HepG2 (cell line): ENCODE results near the gene PTK7. TPM values are rescaled to one million over a fixed set of nuclear protein-coding genes. Genes with fewer than 3 reads are reported as not detected.
A peak's percentile ranks its signal among the peaks of the same experiment; 100 is the strongest.

ENCODE experiments used
- ATAC-seq: fragments of 200-7000 bp; cut with Tn5 transposase; 3 replicates; pipeline ENCODE4 v1.9.1; 2020; ENCODE audit warnings: mild to moderate bottlenecking, moderate library complexity
- BruUV-seq: library from RNA; stranded (reverse); fragments of 400-500 nt; replicated peaks from 2 replicates; lab custom pipeline; 2021; lab: Mats Ljungman, UMichigan
- CTCF ChIA-PET: fragments of 300-600 bp; formaldehyde crosslinking; extraction: SDS; loops from one replicate; lab custom pipeline; 2021; ENCODE audit warnings: low total read pairs, inconsistent platforms, low intra/inter-chr PET ratio; lab: Yijun Ruan, JAX
- POLR2A ChIA-PET: fragments of 350-600 bp; sonication (Branson Sonifier 250); formaldehyde crosslinking; loops from one replicate; lab custom pipeline; 2020; ENCODE audit warnings: antibody characterized with exemption, inconsistent platforms; lab: Yijun Ruan, JAX
- DNase-seq: peaks from one replicate; pipeline ENCODE4 v3.0.0-alpha.2; 2015; ENCODE audit warnings: low spot score
- FAIRE-seq: peaks from 3 replicates; lab custom pipeline; 2011; peaks lifted over from hg19 to GRCh38; lab: Jason Lieb, UNC
- H2AFZ ChIP-seq: one replicate; pipeline ENCODE4 v1.6.1; 2011; ENCODE audit warnings: low read length, inconsistent platforms
- H3K27ac ChIP-seq: fragments of 300-600 bp; 3 replicates; pipeline ENCODE4 v1.8.0; 2011; ENCODE audit warnings: mixed run types, mild to moderate bottlenecking, mixed read lengths, low read length, inconsistent platforms; ENCODE audit not compliant: insufficient read depth; ENCODE audit errors: extremely low read length
- H3K27me3 ChIP-seq, 2 experiments: fragments of 200-600 bp in 1 of 2; 2 replicates in 1 of 2; 3 replicates in 1 of 2; pipeline versions ENCODE4 v1.6.0 to v1.8.0; 2011; ENCODE audit warnings: low read length in 2 of 2, mild to moderate bottlenecking in 2 of 2, moderate library complexity in 2 of 2, inconsistent platforms in 1 of 2; ENCODE audit not compliant: insufficient read depth in 2 of 2, control insufficient read depth in 1 of 2
- H3K36me3 ChIP-seq, 2 experiments: fragments of 200-600 bp in 1 of 2; replicated peaks in 1 of 2; 2 replicates in 1 of 2; 3 replicates in 1 of 2; pipeline versions ENCODE4 v1.5.1 to v1.8.0; 2011; ENCODE audit warnings: low read length in 2 of 2, inconsistent platforms in 1 of 2; ENCODE audit not compliant: insufficient read depth in 2 of 2, control insufficient read depth in 1 of 2
- H3K4me1 ChIP-seq: 2 replicates; pipeline ENCODE4 v1.5.1; 2012; ENCODE audit warnings: low read length, inconsistent platforms; ENCODE audit not compliant: insufficient read depth
- H3K4me2 ChIP-seq: 2 replicates; pipeline ENCODE4 v1.6.0; 2011; ENCODE audit warnings: low read depth, low read length, inconsistent platforms
- H3K4me3 ChIP-seq, 3 experiments: fragments of 200-600 bp in 1 of 3; sonication (generic), shearing (Covaris generic) in 1 of 3; replicated peaks in 1 of 3; 2 replicates each; pipeline ENCODE4 v1.5.1; 2011 to 2016; ENCODE audit warnings: low read length in 3 of 3, inconsistent platforms in 2 of 3, low read depth in 2 of 3, mild to moderate bottlenecking in 2 of 3, control low read depth in 1 of 3, mixed read lengths in 1 of 3; ENCODE audit not compliant: insufficient read depth in 1 of 3
- H3K79me2 ChIP-seq: one replicate; pipeline ENCODE4 v1.6.1; 2011; ENCODE audit warnings: low read length, inconsistent platforms; ENCODE audit not compliant: insufficient read depth
- H3K9ac ChIP-seq: 2 replicates; pipeline ENCODE4 v1.6.0; 2011; ENCODE audit warnings: mild to moderate bottlenecking, low read depth, low read length, inconsistent platforms; ENCODE audit not compliant: insufficient read depth
- H3K9me3 ChIP-seq: 2 replicates; pipeline ENCODE4 v1.5.1; 2012; ENCODE audit warnings: mild to moderate bottlenecking, low read length
- H4K20me1 ChIP-seq: 2 replicates; pipeline ENCODE4 v1.6.0; 2011; ENCODE audit warnings: inconsistent platforms, mild to moderate bottlenecking, low read length, moderate library complexity; ENCODE audit not compliant: insufficient read depth
- EP300 ChIP-seq, 3 experiments: sonication (generic) in 1 of 3; formaldehyde crosslinking in 1 of 3; IDR thresholded peaks; 2 replicates each; pipeline versions ENCODE4 v1.5.1 to v1.6.1; 2011 to 2020; ENCODE audit warnings: low read depth in 2 of 3, low read length in 2 of 3, borderline replicate concordance in 1 of 3, improper control_type of control experiment in 1 of 3, mild to moderate bottlenecking in 1 of 3, missing genetic modification reagents in 1 of 3, moderate library complexity in 1 of 3
- HCFC1 ChIP-seq: fragments of 150-350 bp; IDR thresholded peaks from 2 replicates; pipeline ENCODE4 v1.6.1; 2014; ENCODE audit warnings: low read depth, low read length
- HNF1A ChIP-seq, 2 experiments: sonication (generic) in 1 of 2; formaldehyde crosslinking in 1 of 2; IDR thresholded peaks; 2 replicates each; pipeline versions ENCODE4 v1.4.0 to v1.6.1; 2016 to 2020; ENCODE audit warnings: borderline replicate concordance in 1 of 2, low read depth in 1 of 2, mild to moderate bottlenecking in 1 of 2, missing genetic modification reagents in 1 of 2
- PITX1 ChIP-seq: sonication (generic); formaldehyde crosslinking; IDR thresholded peaks from 2 replicates; pipeline ENCODE4 v1.5.1; 2020; ENCODE audit warnings: mild to moderate bottlenecking, missing genetic modification reagents
- RFX3 ChIP-seq: IDR thresholded peaks from 2 replicates; pipeline ENCODE4 v1.6.1; 2016; ENCODE audit warnings: missing biosample characterization, missing genetic modification reagents
- SIN3A ChIP-seq: IDR thresholded peaks from 2 replicates; pipeline ENCODE4 v1.6.1; 2011; ENCODE audit warnings: low read depth, mild to moderate bottlenecking, control low read depth, low read length, borderline replicate concordance
- SMAD1 ChIP-seq: sonication (generic); formaldehyde crosslinking; IDR thresholded peaks from 2 replicates; pipeline ENCODE4 v1.4.0; 2020; ENCODE audit warnings: missing genetic modification reagents, low read depth, mild to moderate bottlenecking, borderline replicate concordance
- SRSF4 ChIP-seq: fragments of 200-400 bp; formaldehyde crosslinking; IDR thresholded peaks from one replicate; pipeline ENCODE4 v1.6.1; 2018; ENCODE audit warnings: mild to moderate bottlenecking, low read depth, low read length, moderate library complexity; ENCODE audit not compliant: poor library complexity, severe bottlenecking
- WIZ ChIP-seq: sonication (generic); formaldehyde crosslinking; IDR thresholded peaks from 2 replicates; pipeline ENCODE4 v1.5.1; 2020; ENCODE audit warnings: mild to moderate bottlenecking, missing genetic modification reagents
- ZFP90 ChIP-seq: sonication (generic); formaldehyde crosslinking; IDR thresholded peaks from 2 replicates; pipeline ENCODE4 v1.8.0; 2022; ENCODE audit warnings: missing genetic modification reagents, mild to moderate bottlenecking, inconsistent platforms, borderline replicate concordance
- ZFP91 ChIP-seq: sonication (generic); formaldehyde crosslinking; IDR thresholded peaks from 2 replicates; pipeline ENCODE4 v1.9.0; 2022; ENCODE audit warnings: missing genetic modification reagents, mild to moderate bottlenecking, borderline replicate concordance
- ZNF816 ChIP-seq: sonication (generic); formaldehyde crosslinking; IDR thresholded peaks from 2 replicates; pipeline ENCODE4 v1.8.0; 2022; ENCODE audit warnings: missing genetic modification reagents, mild to moderate bottlenecking, borderline replicate concordance
- WGBS: methylation state at CpG from one replicate; pipeline ENCODE4 v1.1.6; 2017; ENCODE audit warnings: low lambda C conversion rate; 5-methylcytosine and 5-hydroxymethylcytosine counted together
- in situ Hi-C: cut with HindIII; loops from 2 replicates; pipeline ENCODE4 v1.10.0; 2017; ENCODE audit warnings: low pct_unique_long_range_greater_than_20kb; ENCODE audit not compliant: extremely low pct_ligation_motif_present
- intact Hi-C: fragments of 100-400 bp; cut with micrococcal nuclease; formaldehyde crosslinking; loops from one replicate; pipeline ENCODE4 v1.10.0; 2022; ENCODE audit not compliant: unreplicated experiment
- polyA plus RNA-seq, 8 experiments: library from polyadenylated mRNA; depleted of rRNA in 3 of 8; stranded (reverse) in 7 of 8; unstranded in 1 of 8; fragments of >200 nt; fragmentation: Illumina TruSeq in 4 of 8; extraction: Trizol in 4 of 8; gene quantifications; 2 replicates each; pipeline versions ENCODE4 v1.2.1 to v1.2.3, GENCODE V29; 2011 to 2016; ENCODE audit warnings: low read depth in 4 of 8, missing spikeins in 1 of 8, mixed read lengths in 1 of 8; ENCODE audit not compliant: insufficient read depth in 1 of 8
- total RNA-seq, 5 experiments: library from RNA; depleted of rRNA; stranded (reverse); fragments of >200 nt; fragmentation: Illumina TruSeq; extraction: Trizol; gene quantifications; 2 replicates each; pipeline ENCODE4 v1.2.3, GENCODE V29; 2016; ENCODE audit warnings: low read depth in 1 of 5

The PTK7 gene
- total and polyA plus RNA-seq, 2 of the 13 experiments (the other 11 are each of a cell fraction or from before 2014, with no cell fraction given) = 98.5 to 99.8 TPM

DNA sequence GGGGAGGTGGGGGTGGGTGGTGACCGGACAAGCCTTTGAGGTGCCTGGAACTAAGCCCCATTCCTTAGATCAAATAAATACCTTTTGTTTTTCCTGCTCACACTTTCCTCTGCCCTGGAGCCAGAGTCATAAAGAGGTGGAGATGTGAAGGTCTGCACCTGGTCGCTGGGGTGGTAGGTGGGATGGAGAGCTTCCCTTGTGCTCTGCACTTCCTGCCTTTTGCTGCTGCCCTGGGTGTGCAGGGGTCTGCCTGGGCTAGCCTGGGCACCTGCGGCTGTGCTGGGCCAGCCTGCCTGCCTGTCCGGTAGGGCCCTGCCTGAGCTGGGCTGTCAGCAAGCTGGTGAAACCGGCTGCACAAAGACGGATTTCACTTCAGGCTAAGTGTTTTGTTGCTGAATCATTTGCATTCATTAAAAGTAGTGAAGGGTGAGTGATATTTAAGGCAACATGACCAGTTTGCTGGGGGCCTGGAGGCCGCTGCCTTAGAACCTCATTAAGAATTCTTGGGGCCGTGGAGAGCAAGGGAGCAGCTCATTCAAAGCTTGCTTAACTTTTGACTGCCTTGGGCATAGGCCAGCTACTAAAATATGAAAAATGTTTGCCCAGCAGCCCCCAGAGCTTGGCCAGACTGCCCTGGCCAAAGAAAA, 20.5 kb downstream of the PTK7 start:
- Histone ChIP-seq H2AFZ (no peak overlapping the region), H4K20me1 (no peaks in the 10 kb centered on the region), H3K36me3 (no peaks in the 10 kb centered on the region), H3K4me2 (peak overlapping the region; percentile 67), H3K27ac (peak overlapping the region; percentile 41), H3K27me3 (no peaks in the 10 kb centered on the region; a peak in 1 of 5 replicates), H3K9me3 (no peaks in the 10 kb centered on the region), H3K4me3 (peak overlapping the region in 2 of 3 experiments; percentile 9 to 42; a peak in 1 of 6 replicates), H3K79me2 (peaks cover 78% of the 10 kb centered on the region), H3K4me1 (peaks cover 64% of the 10 kb centered on the region), H3K9ac (peak overlapping the region; percentile 45; the same call in 1 of the 2 replicates)
- intact Hi-C loops (no loop called here), in situ Hi-C loops (no loop called here)
- WGBS = 48% methylated on average over 8 of the region's 8 CpGs
- no peak for DNase-seq
- peak; percentile 46 for ATAC-seq
- ChIA-PET CTCF (no interaction called here), POLR2A (interaction anchor here (0.8 to 3.5 kb wide), 7 partner anchors 14 to 206 kb away, joined by 3 to 22 read pairs (median 3); partner anchors contain the start of genes CNPY3, KLC4, MRPL2 and PEX6)
- no TSS peak for BruUV-seq
- FAIRE-seq = no peak
- 0 out of 2 replicates have a peak, but pooled peaks have one; percentile 45 for TF ChIP-seq PITX1 (CRISPR knock-in tag)
- TF ChIP-seq SRSF4 = no peak
- 0 out of 2 replicates have a peak, but pooled peaks have one; percentile 12 for TF ChIP-seq ZFP90 (CRISPR knock-in tag)
- no peak for TF ChIP-seq RFX3 (CRISPR knock-in tag)
- TF ChIP-seq ZFP91 = peak; percentile 28; the same call in 1 of the 2 replicates
- TF ChIP-seq HCFC1 = 0 out of 2 replicates have a peak, but pooled peaks have one; percentile 2
- 0 out of 2 replicates have a peak, but pooled peaks have one; percentile 28 for TF ChIP-seq SMAD1 (CRISPR knock-in tag)
- no peak for TF ChIP-seq WIZ (CRISPR knock-in tag)
- no peak for TF ChIP-seq ZNF816 (CRISPR knock-in tag)
- TF ChIP-seq EP300 (IDR thresholded peaks at IDR 0.05; ENCODE audit: low read depth in 2 of 2, low read length in 2 of 2) = no peak
- 0 out of 2 replicates have a peak, but pooled peaks have one; percentile 23 for TF ChIP-seq EP300 (CRISPR knock-in tag; IDR thresholded peaks at IDR 0.05; ENCODE audit: borderline replicate concordance)
- no peak for TF ChIP-seq HNF1A (IDR thresholded peaks at IDR 0.05; ENCODE audit: low read depth)
- TF ChIP-seq HNF1A (CRISPR knock-in tag; IDR thresholded peaks at IDR 0.05; ENCODE audit: borderline replicate concordance) = 0 out of 2 replicates have a peak, but pooled peaks have one; percentile 35
- TF ChIP-seq SIN3A = 0 out of 2 replicates have a peak, but pooled peaks have one; percentile 2
